Liver (tissue), 9 donors: ENCODE results near the gene RUFY1. TPM values are rescaled to one million over a fixed set of nuclear protein-coding genes. Genes with fewer than 3 reads are reported as not detected.

Experiments
- DNase-seq: peaks from one replicate; pipeline ENCODE4 v3.0.0-alpha.2; 2017; ENCODE audit warnings: low spot score
- H3K27ac ChIP-seq, 2 donors: one replicate each; pipeline ENCODE4 v1.7.0; 2013; ENCODE audit warnings: inconsistent platforms in 2 of 2, low read length in 2 of 2, control low read depth in 1 of 2, low read depth in 1 of 2, mild to moderate bottlenecking in 1 of 2
- H3K27me3 ChIP-seq, 4 donors: one replicate each; pipeline versions ENCODE4 v1.6.1 to v1.7.0; 2013; ENCODE audit warnings: low read length in 3 of 4, inconsistent platforms in 1 of 4, mild to moderate bottlenecking in 1 of 4, moderate library complexity in 1 of 4; ENCODE audit not compliant: control insufficient read depth in 4 of 4, insufficient read depth in 4 of 4
- H3K36me3 ChIP-seq, 4 donors: one replicate each; pipeline versions ENCODE4 v1.6.1 to v1.7.0; 2013; ENCODE audit warnings: low read length in 3 of 4, mild to moderate bottlenecking in 3 of 4, low read depth in 1 of 4, moderate library complexity in 1 of 4; ENCODE audit not compliant: control insufficient read depth in 4 of 4, insufficient read depth in 3 of 4
- H3K4me1 ChIP-seq, 4 donors: one replicate each; pipeline versions ENCODE4 v1.6.1 to v1.7.0; 2013; ENCODE audit warnings: low read length in 3 of 4, mild to moderate bottlenecking in 3 of 4, moderate library complexity in 1 of 4; ENCODE audit not compliant: control insufficient read depth in 4 of 4, insufficient read depth in 4 of 4
- H3K4me3 ChIP-seq, 3 donors: one replicate each; pipeline versions ENCODE4 v1.6.1 to v1.7.0; 2013; ENCODE audit warnings: low read length in 3 of 3, control low read depth in 1 of 3, low read depth in 1 of 3, mild to moderate bottlenecking in 1 of 3
- H3K9ac ChIP-seq, 2 donors: one replicate each; pipeline ENCODE4 v1.7.0; 2013; ENCODE audit warnings: low read length in 2 of 2, mild to moderate bottlenecking in 2 of 2, moderate library complexity in 2 of 2, control low read depth in 1 of 2, low read depth in 1 of 2
- H3K9me3 ChIP-seq, 4 donors: one replicate each; pipeline versions ENCODE4 v1.6.1 to v1.7.0; 2013; ENCODE audit warnings: low read length in 3 of 4; ENCODE audit not compliant: control insufficient read depth in 4 of 4
- ATF3 ChIP-seq: IDR thresholded peaks from 2 replicates; pipeline ENCODE4 v1.6.1; 2016; ENCODE audit warnings: antibody characterized with exemption
- CTCF ChIP-seq: fragments of 150-350 bp; IDR thresholded peaks from 2 replicates; pipeline ENCODE4 v1.5.1; 2017; ENCODE audit warnings: improper control_type of control experiment, low read depth, low read length; ENCODE audit not compliant: missing input control
- EGR1 ChIP-seq, 2 donors: IDR thresholded peaks; 2 replicates each; pipeline ENCODE4 v1.6.1; 2016 to 2018; ENCODE audit warnings: antibody characterized with exemption in 2 of 2, low read depth in 2 of 2
- FOXA1 ChIP-seq: IDR thresholded peaks from 2 replicates; pipeline ENCODE4 v1.6.1; 2016; ENCODE audit warnings: antibody characterized with exemption
- FOXA2 ChIP-seq: IDR thresholded peaks from 2 replicates; pipeline ENCODE4 v1.6.1; 2016; ENCODE audit warnings: antibody characterized with exemption
- HNF4A ChIP-seq, 2 donors: conservative IDR thresholded peaks; 2 replicates each; pipeline ENCODE4 v1.6.1; 2016; ENCODE audit warnings: antibody characterized with exemption in 2 of 2, mild to moderate bottlenecking in 2 of 2
- HNF4G ChIP-seq: IDR thresholded peaks from 2 replicates; pipeline ENCODE4 v1.6.1; 2016; ENCODE audit warnings: antibody characterized with exemption
- JUND ChIP-seq, 2 donors: IDR thresholded peaks; 2 replicates each; pipeline ENCODE4 v1.6.1; 2016; ENCODE audit warnings: antibody characterized with exemption in 2 of 2
- MAX ChIP-seq: IDR thresholded peaks from 2 replicates; pipeline ENCODE4 v1.6.1; 2016; ENCODE audit warnings: antibody characterized with exemption
- NR2F2 ChIP-seq: IDR thresholded peaks from 2 replicates; pipeline ENCODE4 v1.6.1; 2016; ENCODE audit warnings: antibody characterized with exemption
- RAD21 ChIP-seq, 2 donors: IDR thresholded peaks; 2 replicates each; pipeline ENCODE4 v1.6.1; 2016; ENCODE audit warnings: antibody characterized with exemption in 2 of 2, mild to moderate bottlenecking in 2 of 2
- REST ChIP-seq: IDR thresholded peaks from 2 replicates; pipeline ENCODE4 v1.6.1; 2016; ENCODE audit warnings: antibody characterized with exemption, mild to moderate bottlenecking
- RXRA ChIP-seq, 2 donors: IDR thresholded peaks; 2 replicates each; pipeline ENCODE4 v1.6.1; 2017 to 2018; ENCODE audit warnings: antibody characterized with exemption in 2 of 2, mild to moderate bottlenecking in 1 of 2
- TAF1 ChIP-seq: conservative IDR thresholded peaks from 2 replicates; pipeline ENCODE4 v1.6.1; 2016; ENCODE audit warnings: antibody characterized with exemption, mild to moderate bottlenecking
- YY1 ChIP-seq: IDR thresholded peaks from 2 replicates; pipeline ENCODE4 v1.6.1; 2016; ENCODE audit warnings: antibody characterized with exemption, mild to moderate bottlenecking
- ZBTB33 ChIP-seq: IDR thresholded peaks from 2 replicates; pipeline ENCODE4 v1.6.1; 2016; ENCODE audit warnings: antibody characterized with exemption
- WGBS: extraction: QIAGEN DNeasy Blood & Tissue Kit; methylation state at CpG from one replicate; pipeline ENCODE4 v1.1.7; 2013; 5-methylcytosine and 5-hydroxymethylcytosine counted together
- polyA plus RNA-seq, 2 donors: library from polyadenylated mRNA; stranded (reverse) in 1 of 2; unstranded in 1 of 2; fragments of 200-250 nt in 1 of 2; fragments of >200 nt in 1 of 2; fragmentation: Nextera tagmentation in 1 of 2; extraction: Ambion mirVana in 1 of 2; gene quantifications; one replicate each; pipeline versions ENCODE4 v1.2.1 to v1.2.3, GENCODE V29; 2013 to 2015
- total RNA-seq, 2 donors: library from RNA; depleted of rRNA; stranded (reverse); fragments of >200 nt; gene quantifications; one replicate each; pipeline ENCODE4 v1.2.3, GENCODE V29; 2014
- donor health status: healthy.
- donor health status: healthy.
- donor health status: healthy.
- donor health status: healthy.
- donor health status: healthy.

The RUFY1 gene
- total and polyA plus RNA-seq, 4 donors, result 11.6 to 25.2 (median 18.3) TPM

GRCh38 chr5:179599973-179600372, 49.6 kb downstream of the RUFY1 start (continued):
- no peak for TF ChIP-seq CTCF
- no peak for TF ChIP-seq MAX
- TF ChIP-seq RXRA (IDR thresholded peaks at IDR 0.05), result no peak
- TF ChIP-seq FOXA1, result no peak
- TF ChIP-seq YY1, result no peak

- 96% methylated on average over 18 of the region's 18 CpGs for WGBS
- Histone ChIP-seq H3K27me3 (no peaks in the 10 kb centered on the region), H3K9me3 (no peaks in the 10 kb centered on the region), H3K4me3 (no peak overlapping the region), H3K4me1 (peaks cover 0 to 6% (median 3%) of the 10 kb centered on the region in 4 donors), H3K9ac (no peak overlapping the region), H3K27ac (no peak overlapping the region), H3K36me3 (peaks cover 19 to 56% (median 30%) of the 10 kb centered on the region in 4 donors)
- DNase-seq, result no peak
- TF ChIP-seq MAX, result no peak
- TF ChIP-seq RAD21 (IDR thresholded peaks at IDR 0.05), result no peak
- TF ChIP-seq JUND (IDR thresholded peaks at IDR 0.05), result no peak
- no peak for TF ChIP-seq TAF1
- no peak for TF ChIP-seq HNF4G
- TF ChIP-seq HNF4A (conservative IDR thresholded peaks at IDR 0.05), result no peak
These were observed 51.7 kb downstream of the RUFY1 start for GRCh38 chr5:179601871-179602625.

GRCh38 chr5:179603308-179603707, 53.0 kb downstream of the RUFY1 start:
- H3K27ac ChIP-seq, result no peak overlapping the region
- TF ChIP-seq ATF3 (no peak), JUND (IDR thresholded peaks at IDR 0.05) (no peak), FOXA2 (no peak), CTCF (no peak), MAX (no peak), TAF1 (no peak), RAD21 (IDR thresholded peaks at IDR 0.05) (no peak), ZBTB33 (no peak), NR2F2 (no peak), RXRA (IDR thresholded peaks at IDR 0.05) (no peak), REST (no peak), HNF4A (conservative IDR thresholded peaks at IDR 0.05) (no peak), EGR1 (IDR thresholded peaks at IDR 0.05; ENCODE audit: low read depth in 2 of 2) (no peak)
- H3K4me1 ChIP-seq, result peaks cover 0 to 6% (median 3%) of the 10 kb centered on the region in 4 donors
- 96% methylated on average over 12 of the region's 12 CpGs for WGBS
- H3K9me3 ChIP-seq, result no peaks in the 10 kb centered on the region
- H3K4me3 ChIP-seq, result no peak overlapping the region
- no peak for DNase-seq
- H3K27me3 ChIP-seq, result no peaks in the 10 kb centered on the region
- H3K36me3 ChIP-seq, result peaks cover 19 to 59% (median 30%) of the 10 kb centered on the region in 4 donors
- no peak overlapping the region for H3K9ac ChIP-seq
